ENCODE measurements around the gene NPTXR. TPM values are rescaled to one million over a fixed set of nuclear protein-coding genes. Genes with fewer than 3 reads are reported as not detected.

Gene NPTXR
- polyA plus RNA-seq, 3 donors: 4.1 to 4.4 (median 4.3) TPM

DNA sequence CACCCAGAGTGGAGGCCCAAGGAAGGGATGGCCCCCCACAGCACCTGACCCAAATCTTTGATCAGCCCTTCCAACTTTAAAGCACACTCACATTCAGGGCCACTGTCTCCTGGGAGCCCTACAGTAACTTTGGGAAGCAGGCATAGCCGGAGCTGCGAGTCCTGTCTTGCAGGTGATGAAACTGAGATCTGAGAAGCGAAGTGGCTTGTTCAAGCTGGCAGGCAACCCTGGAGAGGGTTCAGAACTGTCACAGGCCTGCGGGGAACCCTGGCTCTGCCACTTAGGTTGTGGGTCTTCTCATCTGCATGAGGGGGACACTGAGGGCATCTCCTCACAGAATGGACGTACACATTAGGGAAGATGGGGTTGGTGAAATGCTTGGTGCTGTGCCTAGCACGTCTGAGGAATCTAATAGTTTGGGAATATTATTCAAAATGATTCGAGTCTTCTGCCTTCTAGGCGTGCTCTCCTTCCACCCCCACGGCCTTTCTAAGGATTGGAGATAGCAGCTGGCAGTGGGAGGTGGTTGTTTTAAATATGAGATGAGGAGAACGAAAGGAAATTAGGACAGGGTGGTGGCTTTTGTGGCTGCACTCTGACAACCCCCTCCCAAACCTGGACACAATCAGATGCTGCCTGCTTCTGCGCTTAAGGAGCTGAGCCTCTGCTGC lies 69.2 kb downstream of the NPTXR start:
- no peak for DNase-seq (ENCODE audit: low read depth in 3 of 3, low spot score in 2 of 3)

DNA sequence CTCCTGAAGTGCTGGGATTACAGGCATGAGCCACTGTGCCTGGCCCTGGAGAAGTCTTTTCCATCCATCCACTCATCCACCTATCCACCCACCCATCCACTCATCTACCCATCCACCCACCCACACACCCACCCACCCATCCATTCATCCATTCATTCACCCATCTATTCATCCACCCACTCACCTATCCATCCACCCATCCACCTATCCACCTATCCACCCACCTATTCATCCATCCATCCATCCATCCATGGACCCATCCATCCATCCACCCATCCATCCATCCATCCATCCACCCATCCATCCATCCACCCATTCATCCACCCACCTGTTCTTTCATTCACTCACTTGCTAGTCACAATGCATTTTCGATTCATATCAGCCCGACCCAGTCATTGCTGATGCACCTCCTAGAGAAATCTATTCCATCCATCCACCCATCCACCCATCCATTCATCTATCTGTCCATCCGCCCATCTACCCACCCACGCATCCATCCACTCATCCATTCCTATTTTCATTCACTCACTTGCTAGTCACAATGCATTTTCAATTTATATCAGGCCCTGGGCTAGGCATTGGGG lies 70.4 kb downstream of the NPTXR start:
- DNase-seq (ENCODE audit: low read depth in 3 of 3, low spot score in 2 of 3): no peak

DNA sequence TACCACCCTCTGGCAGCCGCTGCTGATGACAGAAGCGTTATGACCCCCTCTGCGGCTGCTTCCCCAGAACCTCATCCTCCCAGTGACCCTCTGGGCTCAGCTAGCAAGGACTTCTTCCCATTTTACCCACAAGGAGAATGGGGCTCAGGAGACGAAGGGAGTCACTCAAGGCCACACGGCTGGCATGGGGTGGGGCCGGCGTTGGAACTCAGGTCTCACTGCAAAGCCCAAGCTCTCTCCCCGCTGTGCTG lies 71.3 kb downstream of the NPTXR start:
- DNase-seq (ENCODE audit: low read depth in 3 of 3, low spot score in 2 of 3): no peak

DNA sequence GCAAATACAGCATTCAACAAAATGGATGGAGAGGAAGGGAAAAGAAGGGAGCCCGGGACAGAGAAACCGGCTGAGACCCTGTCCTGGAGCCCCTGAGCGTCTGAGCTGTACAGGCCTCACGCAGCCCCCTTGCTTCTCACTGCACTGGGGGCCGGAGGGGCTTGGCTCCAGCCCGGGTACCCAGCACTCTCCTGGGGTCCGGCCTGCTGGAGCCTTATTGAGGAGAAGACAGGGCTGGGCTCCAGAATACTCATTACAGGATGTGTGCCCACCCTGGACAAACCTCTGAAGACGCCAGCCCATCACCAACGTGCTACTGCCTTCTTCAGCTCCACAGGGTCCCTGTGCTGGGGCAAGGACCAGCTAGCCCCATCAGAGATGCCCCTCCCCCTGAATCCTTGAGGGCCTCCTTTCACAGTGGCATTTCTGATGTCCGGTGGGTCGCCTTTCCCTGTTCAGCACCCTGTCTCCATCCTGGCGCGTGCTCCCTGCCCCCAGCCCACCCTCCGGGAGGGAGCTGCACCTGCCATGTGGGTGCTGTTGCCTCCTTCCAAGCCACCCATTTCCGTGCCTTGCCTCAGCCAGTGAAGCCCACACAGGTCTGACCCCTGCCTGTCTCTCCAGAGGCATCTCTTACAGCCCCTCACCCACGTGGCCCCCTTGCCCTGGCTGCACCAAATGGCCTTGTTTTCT lies 73.4 kb downstream of the NPTXR start:
- DNase-seq (ENCODE audit: low read depth in 3 of 3, low spot score in 2 of 3): no peak

Other genes starting within 250 kb of the NPTXR start
- gene FAM227A, start 187.6 kb downstream of the NPTXR start, polyA plus RNA-seq (ENCODE audit: insufficient read length in 3 of 3): 1 to 10 TPM; 4.4 to 7.9 (median 5.3) TPM
- 10 to 100 TPM; 60.4 to 62.6 (median 61.8) TPM for gene CBY1, start 187.4 kb downstream of the NPTXR start, polyA plus RNA-seq (ENCODE audit: insufficient read length in 3 of 3)
- 100 to 1,000 TPM in 2 of 3 donors, 10 to 100 TPM in 1; 99.8 to 103 (median 103) TPM for gene TOMM22, start 162.1 kb downstream of the NPTXR start, polyA plus RNA-seq (ENCODE audit: insufficient read length in 3 of 3)
- 10 to 100 TPM; 36.9 to 41.4 (median 39.2) TPM for gene JOSD1, start 143.1 kb downstream of the NPTXR start, polyA plus RNA-seq (ENCODE audit: insufficient read length in 3 of 3)
- gene GTPBP1, start 138.1 kb downstream of the NPTXR start, polyA plus RNA-seq (ENCODE audit: insufficient read length in 3 of 3): 10 to 100 TPM; 42.0 to 44.0 (median 42.0) TPM
- 10 to 100 TPM; 47.3 to 50.6 (median 47.6) TPM for gene SUN2, start 88.0 kb downstream of the NPTXR start, polyA plus RNA-seq (ENCODE audit: insufficient read length in 3 of 3)
- 10 to 100 TPM; 32.2 to 38.0 (median 35.5) TPM for gene DNAL4, start 49.9 kb downstream of the NPTXR start, polyA plus RNA-seq (ENCODE audit: insufficient read length in 3 of 3)
- 10 to 100 TPM; 32.4 to 37.5 (median 33.3) TPM for gene CBX6, start 28.2 kb upstream of the NPTXR start, polyA plus RNA-seq (ENCODE audit: insufficient read length in 3 of 3)
- gene APOBEC3A, start 113.6 kb upstream of the NPTXR start, polyA plus RNA-seq (ENCODE audit: insufficient read length in 3 of 3): not detected
- 1 to 10 TPM; 5.8 to 8.2 (median 6.7) TPM for gene APOBEC3B, start 138.3 kb upstream of the NPTXR start, polyA plus RNA-seq (ENCODE audit: insufficient read length in 3 of 3)
- 10 to 100 TPM in 1 of 3 donors, 1 to 10 TPM in 2; 9.3 to 11.0 (median 9.5) TPM for gene APOBEC3C, start 170.2 kb upstream of the NPTXR start, polyA plus RNA-seq (ENCODE audit: insufficient read length in 3 of 3)
- 1 to 10 TPM in 1 of 3 donors, under 1 TPM in 2; 0.80 to 1.2 (median 0.96) TPM for gene APOBEC3D, start 177.1 kb upstream of the NPTXR start, polyA plus RNA-seq (ENCODE audit: insufficient read length in 3 of 3)
- gene APOBEC3F, start 196.8 kb upstream of the NPTXR start, polyA plus RNA-seq (ENCODE audit: insufficient read length in 3 of 3): 1 to 10 TPM; 8.1 to 8.5 (median 8.4) TPM
- 1 to 10 TPM; 6.8 to 9.6 (median 7.7) TPM for gene APOBEC3G, start 233.2 kb upstream of the NPTXR start, polyA plus RNA-seq (ENCODE audit: insufficient read length in 3 of 3)

Measured in right renal cortex interstitium (tissue), 3 donors.